Astrocyte of the hippocampus (primary cell): ENCODE results near the gene LAYN.

Experiments
- DNase-seq: peaks from one replicate; pipeline ENCODE4 v3.0.0; 2011; ENCODE audit warnings: low read depth, low spot score

Gene LAYN

GRCh38 chr11:111531136-111531535 lies 9.4 kb upstream of the LAYN start:
- DNase-seq = no peak

DNA sequence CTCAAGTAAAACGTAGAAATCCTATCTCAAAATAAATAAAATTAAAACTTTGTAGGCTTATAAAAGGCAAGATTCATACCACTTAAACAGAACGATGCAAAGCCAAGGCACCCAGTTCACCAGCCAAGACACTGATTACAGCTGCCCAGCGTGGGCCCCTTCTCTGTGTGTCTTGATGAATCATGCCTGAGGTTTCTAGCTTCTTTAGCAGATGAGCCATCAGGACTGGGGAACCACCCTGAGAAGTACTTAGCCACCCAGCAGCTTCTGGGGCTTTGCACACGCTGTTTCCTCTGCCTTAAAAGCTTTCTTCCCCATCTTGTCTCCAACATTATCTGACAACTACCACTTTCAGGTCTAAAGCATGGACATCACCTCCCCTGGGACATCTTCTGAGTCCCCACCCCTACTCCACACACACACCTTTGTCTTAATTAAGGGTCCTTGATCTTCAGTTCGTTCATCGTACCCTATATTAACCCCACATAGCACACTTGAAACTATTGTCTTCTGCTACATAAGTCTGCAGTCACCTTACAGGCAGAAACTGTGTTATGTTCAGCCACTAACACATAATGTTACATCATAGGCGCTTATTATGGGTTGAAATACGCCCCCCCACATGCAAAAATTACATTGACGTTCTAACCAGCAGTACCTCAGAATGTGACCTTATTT lies 8.7 kb upstream of the LAYN start:
- peak; percentile 79 for DNase-seq

DNA sequence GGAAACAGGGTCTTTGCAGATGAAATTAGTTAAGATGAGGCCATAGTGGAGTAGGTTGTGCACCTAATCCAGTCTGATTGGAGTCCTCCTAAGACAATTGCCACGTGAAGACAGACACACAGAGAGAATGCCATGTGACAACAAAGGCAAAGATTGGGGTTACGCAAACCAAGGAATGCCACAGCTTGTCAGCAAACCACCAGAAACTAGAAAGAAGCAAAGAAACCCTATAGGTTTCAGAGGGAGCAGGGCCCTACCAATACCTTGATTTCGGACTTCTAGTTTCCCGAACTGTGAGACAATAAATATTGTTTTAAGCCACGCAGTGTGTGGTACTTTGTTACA lies 8.2 kb upstream of the LAYN start:
- no peak for DNase-seq

GRCh38 chr11:111535281-111535680 lies 5.2 kb upstream of the LAYN start:
- no peak for DNase-seq

DNA sequence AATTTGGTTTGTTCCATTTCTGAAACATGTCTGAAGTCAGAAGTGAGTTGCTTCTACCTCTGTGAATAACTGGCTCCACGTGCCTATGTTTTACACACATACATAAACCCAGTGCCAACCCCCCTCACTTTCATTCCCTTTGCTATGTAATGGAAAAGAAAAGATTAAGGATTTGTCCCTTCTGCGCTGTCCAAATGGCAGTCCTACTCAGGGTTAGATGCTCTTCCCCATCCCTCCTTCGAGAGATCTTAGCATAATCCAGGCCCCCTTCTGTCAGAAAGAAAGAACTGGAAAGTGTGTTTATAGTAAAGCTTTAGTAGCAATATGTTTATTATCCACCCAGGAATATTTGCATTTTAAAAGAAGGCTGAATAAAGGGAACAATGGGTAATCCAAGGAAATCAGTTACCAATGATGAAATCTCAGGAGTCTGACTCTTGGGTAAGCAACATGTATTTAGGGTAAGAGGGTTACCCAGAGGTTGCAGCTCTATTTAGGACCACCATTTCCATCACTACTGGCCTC lies 3.1 kb upstream of the LAYN start:
- DNase-seq = no peak

DNA sequence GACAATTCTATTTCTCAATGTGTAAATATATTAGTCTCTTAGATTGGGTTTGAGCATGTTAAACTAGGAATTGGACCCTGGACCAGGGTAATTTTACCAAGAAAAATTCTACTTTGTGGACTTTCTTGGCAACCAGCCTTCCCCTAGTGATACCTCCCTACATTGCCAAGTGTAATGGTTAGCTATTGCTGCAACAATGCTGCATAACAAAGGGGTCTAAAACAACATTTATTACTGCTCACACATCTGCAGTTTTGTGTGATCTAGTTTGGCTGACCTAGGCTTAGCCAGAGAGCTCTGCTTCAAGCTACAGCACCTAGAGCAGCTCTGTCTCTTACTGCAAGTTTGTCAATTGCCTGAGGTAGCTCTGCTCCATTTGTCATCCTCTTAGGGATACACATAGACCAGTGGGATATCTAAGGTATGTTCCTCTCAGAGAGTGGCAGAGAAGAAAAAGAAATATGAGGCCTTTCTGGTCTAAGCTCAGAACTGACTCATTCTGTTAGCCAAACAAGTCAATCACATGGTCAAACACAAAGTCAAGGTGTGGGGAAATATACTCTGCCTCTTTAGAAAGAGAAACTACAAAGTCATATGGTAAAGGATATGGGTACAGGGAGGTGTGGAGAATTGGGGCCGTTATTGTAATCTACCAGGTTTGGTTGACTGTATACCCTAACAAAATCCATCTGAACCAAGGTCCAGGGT lies 2.0 kb upstream of the LAYN start:
- DNase-seq = no peak

GRCh38 chr11:111539426-111540113 lies 950 bp upstream of the LAYN start:
- no peak for DNase-seq

- no peak for DNase-seq
Observed at GRCh38 chr11:111540937-111541253, 375 bp downstream of the LAYN start.

DNA sequence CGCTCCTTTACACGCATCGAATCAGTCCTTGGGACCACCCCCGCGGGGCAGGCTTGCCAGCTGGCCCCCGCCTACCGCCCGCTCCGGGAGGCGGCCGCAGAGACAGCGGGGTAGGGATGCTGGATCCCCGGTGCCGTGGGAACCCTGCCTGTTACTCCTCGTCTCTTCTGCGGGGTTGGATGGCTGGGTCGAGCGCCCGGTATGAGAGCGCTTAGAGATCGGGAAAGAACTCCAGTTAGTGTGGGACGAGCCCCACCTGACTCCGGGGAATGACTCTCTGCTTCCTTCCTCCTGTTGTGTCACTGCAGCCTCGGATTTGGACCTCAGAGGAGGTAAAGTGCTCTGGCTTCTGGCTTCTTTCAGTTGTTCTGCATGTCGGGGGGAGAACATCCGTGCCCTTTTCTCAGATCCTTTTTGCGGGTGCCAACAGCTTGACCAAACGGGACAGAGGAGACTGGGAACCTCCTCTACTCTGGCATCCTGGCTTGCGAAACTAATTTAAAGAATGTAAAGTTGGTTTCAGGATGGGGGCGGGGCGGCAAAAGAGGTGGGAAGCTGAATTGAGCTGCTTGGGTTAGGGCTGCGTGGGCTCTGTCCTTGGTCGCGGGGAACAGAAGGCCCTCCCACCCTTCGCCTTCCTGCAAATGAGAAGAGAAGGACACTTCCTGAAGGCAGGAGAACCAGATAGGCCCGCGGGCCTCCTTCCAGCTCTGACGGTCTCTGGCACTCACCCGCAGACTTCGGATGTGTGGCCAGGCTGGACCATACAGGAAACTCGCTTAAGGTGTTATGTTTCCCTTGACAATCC lies 938 bp downstream of the LAYN start:
- peak; percentile 84 for DNase-seq

GRCh38 chr11:111542606-111543275 lies 2.2 kb downstream of the LAYN start:
- peak; percentile 45 for DNase-seq

- no peak for DNase-seq
Observed at GRCh38 chr11:111548525-111548924, 8.0 kb downstream of the LAYN start.

- no peak for DNase-seq
Observed at GRCh38 chr11:111549196-111549868, 8.8 kb downstream of the LAYN start.

- DNase-seq = no peak
Observed at GRCh38 chr11:111549869-111550203, 9.3 kb downstream of the LAYN start.

DNA sequence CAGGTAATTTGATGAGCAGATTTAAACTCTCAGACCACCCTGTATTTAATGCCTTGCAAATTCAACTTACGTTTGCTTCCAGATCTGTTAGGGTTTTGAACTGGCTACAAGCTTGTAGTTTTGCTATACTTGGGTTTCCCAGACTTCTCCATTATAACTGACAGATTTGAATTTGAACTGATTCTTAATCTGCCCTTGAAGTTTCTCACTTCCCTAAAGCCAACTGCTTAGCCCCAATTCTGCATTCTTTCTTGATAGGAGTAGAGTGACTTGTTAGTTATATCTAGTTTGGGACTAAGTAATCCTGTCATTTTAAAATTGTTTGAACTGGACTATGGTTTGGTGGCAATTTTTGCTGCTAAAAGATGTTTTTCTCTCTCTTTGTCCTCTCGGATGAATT lies 9.7 kb downstream of the LAYN start:
- no peak for DNase-seq

DNA sequence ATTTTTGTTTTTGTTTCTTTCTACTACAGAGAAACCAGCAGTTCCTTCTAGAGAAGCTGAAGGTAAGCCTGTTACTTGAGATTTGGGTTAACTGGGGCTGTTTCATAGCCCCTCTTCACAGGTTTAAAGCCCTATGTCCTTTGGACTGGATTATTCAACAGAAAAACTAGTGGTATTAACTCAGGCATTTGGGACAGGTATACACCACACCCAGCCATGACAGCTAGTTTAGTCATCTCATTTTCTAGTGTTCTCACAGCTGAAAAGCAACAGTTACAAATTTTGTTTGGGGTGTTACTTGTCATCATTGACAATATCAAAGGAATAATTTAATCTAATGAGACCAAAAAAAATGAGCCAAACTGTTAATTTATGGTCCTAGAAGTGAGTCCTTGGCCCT lies 14.0 kb downstream of the LAYN start:
- DNase-seq = no peak

GRCh38 chr11:111555255-111555654 lies 14.7 kb downstream of the LAYN start:
- peak; percentile 78 for DNase-seq

- DNase-seq = peak; percentile 95
Observed at GRCh38 chr11:111557425-111558111, 17.0 kb downstream of the LAYN start.

DNA sequence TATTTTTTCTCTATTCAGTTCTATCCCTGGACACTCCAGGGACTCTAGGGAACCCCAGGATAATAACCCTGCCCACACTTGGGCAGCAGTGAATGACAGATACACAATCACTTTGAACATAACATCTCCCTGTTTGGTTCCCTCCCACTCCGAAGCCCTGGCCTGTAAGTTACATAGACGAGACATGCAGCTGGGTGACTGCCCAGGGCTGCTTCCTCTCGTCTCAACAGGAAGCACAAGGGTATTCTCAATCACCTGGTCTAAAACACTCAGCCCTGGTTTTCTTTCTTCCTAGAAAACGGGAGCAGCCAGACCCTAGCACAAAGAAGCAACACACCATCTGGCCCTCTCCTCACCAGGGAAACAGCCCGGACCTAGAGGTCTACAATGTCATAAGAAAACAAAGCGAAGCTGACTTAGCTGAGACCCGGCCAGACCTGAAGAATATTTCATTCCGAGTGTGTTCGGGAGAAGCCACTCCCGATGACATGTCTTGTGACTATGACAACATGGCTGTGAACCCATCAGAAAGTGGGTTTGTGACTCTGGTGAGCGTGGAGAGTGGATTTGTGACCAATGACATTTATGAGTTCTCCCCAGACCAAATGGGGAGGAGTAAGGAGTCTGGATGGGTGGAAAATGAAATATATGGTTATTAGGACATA lies 19.4 kb downstream of the LAYN start:
- no peak for DNase-seq

GRCh38 chr11:111560800-111561199 lies 20.3 kb downstream of the LAYN start:
- DNase-seq = no peak

DNA sequence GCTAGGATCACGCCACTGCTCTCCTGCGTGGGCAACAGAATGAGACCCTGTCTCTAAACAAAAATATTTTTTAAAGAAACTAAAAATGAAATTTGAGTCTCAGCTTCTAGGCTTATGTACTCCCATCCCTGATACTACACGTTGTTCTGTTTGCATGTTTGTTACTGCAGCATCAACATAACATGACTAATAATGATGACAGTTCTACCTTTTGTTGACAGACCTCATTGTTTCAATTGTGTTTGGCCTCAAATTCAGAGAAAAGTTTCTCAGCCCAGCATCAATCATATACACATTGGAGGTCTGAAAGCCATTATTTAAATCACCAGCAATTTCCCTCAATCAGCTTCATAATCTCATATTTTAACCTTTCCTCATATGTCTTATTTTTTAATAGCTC lies 20.8 kb downstream of the LAYN start:
- DNase-seq = no peak
